HFF-Myc (cell line): Measurements from ENCODE around the gene HOXD9.
A peak's percentile ranks its signal among the peaks of the same experiment; 100 is the strongest.

ENCODE experiments used
- DNase-seq: peaks from one replicate; pipeline ENCODE4 v3.0.0-alpha.2; 2011; ENCODE audit warnings: low read depth; ENCODE audit errors: extremely low read depth
- H3K4me3 ChIP-seq: replicated peaks from 2 replicates; pipeline ENCODE4 v1.5.1; 2011; ENCODE audit warnings: low read depth, mild to moderate bottlenecking, control low read depth, low read length
- TF ChIP-seq, protein P1 (sequence below): IDR thresholded peaks from 2 replicates; pipeline ENCODE4 v1.5.1; 2012; ENCODE audit warnings: mild to moderate bottlenecking, low read depth, low read length, control low read depth; ENCODE audit errors: missing control alignments

Gene HOXD9

DNA sequence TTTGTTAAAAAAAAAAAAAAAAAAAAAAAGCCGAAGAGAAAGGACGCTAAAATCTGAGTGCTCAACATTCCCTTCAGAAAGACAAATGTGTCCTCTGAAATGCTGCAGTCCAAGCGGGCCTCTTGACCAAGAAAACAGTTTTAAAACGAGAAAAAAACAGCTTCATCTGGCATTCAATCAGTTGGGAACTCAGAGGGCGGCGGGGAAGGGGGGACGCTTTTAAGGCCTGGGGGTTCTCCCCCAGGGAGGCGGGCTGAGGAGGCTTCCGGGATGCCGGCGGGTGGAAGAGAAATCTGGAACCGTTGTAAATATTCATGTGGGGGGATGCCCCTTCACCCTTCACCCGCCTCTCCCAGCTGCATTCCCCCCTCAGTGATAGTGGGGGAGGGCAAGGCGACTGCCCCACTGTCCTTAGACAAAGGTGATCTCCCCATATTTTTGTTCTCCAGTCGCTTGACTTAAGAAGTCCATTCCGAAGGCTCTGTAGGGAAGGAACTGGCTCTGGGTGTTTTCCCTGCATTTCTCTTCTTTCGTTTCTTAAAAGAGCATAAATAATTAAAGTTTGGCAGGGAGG, 18.7 kb upstream of the HOXD9 start:
- no peak for DNase-seq
- TF ChIP-seq, protein P1, sequence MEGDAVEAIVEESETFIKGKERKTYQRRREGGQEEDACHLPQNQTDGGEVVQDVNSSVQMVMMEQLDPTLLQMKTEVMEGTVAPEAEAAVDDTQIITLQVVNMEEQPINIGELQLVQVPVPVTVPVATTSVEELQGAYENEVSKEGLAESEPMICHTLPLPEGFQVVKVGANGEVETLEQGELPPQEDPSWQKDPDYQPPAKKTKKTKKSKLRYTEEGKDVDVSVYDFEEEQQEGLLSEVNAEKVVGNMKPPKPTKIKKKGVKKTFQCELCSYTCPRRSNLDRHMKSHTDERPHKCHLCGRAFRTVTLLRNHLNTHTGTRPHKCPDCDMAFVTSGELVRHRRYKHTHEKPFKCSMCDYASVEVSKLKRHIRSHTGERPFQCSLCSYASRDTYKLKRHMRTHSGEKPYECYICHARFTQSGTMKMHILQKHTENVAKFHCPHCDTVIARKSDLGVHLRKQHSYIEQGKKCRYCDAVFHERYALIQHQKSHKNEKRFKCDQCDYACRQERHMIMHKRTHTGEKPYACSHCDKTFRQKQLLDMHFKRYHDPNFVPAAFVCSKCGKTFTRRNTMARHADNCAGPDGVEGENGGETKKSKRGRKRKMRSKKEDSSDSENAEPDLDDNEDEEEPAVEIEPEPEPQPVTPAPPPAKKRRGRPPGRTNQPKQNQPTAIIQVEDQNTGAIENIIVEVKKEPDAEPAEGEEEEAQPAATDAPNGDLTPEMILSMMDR, result no peak
- peak overlapping the region; percentile 44 for H3K4me3 ChIP-seq

DNA sequence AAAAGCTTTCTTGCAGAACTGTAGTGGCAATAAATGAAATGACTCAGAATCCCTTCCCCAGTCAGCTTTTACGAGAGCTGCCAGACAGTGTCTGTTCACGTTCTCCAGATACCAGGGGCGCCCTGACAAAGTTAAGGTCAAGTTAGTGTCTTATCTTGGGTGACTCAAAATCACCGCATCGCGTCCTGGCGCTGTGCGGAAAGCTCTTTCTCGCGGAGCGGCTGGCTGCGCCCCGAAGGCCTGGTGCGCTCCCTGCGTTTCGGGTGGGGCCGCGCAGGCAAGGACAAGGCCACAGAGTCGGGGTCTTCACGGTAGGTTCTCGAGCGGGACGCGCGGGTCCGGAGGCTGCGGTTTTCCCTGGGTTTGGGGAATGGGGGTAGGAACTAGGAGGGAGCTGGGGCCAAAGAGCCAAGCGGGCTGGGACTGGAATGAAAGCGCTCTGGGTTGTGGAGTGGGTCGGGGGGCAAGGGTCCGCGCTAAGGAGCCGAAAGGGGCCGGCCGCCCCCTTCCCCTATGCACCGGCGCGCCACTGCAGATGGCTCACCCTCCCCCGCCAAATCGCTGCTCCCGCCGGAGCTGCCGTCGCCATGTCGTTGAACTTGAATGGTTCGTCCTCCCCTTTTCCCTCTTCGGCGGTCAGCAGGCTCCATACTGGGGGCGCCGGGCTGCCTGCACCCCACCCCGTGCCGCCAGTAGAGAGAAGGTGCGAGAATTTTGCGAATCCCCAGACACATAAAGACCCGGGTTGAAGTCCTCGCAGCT, 18.0 kb upstream of the HOXD9 start:
- TF ChIP-seq, protein P1, result no peak
- peak; percentile 45 for DNase-seq
- peak overlapping the region; percentile 44 for H3K4me3 ChIP-seq

DNA sequence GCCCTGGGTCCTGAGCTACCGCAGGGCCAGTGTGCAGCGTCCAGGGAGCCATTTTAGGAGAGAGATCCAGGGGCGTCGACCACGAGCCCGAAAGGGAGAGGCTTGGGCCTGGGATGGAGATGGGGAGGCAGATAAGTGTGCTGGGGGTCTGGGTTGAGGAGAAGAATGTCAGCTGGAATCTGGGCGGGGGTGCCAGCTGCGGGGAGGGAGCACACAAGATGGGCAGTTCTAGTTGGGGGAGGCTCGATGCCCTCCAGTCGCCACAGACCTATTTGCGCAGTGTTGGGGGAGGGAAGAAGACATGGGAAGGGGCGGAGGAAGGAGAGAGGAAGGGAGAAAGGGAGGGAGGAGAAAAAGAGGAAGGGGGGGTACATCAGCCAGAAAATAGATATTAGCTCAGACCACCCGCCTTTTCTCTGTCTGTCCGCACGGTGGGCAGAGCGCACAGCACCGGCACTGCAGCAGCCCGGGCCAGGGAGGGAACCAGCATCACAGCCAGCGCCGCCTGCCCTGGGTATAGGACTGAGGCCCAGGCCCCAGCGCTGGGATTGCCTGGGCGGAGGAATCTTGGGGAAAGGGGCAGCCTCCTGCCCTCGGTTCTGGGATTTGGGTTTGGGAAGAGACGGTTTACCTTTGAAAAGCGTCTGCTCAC, 17.3 kb upstream of the HOXD9 start:
- H3K4me3 ChIP-seq, result peak overlapping the region; percentile 44
- DNase-seq, result no peak
- TF ChIP-seq, protein P1, result no peak

DNA sequence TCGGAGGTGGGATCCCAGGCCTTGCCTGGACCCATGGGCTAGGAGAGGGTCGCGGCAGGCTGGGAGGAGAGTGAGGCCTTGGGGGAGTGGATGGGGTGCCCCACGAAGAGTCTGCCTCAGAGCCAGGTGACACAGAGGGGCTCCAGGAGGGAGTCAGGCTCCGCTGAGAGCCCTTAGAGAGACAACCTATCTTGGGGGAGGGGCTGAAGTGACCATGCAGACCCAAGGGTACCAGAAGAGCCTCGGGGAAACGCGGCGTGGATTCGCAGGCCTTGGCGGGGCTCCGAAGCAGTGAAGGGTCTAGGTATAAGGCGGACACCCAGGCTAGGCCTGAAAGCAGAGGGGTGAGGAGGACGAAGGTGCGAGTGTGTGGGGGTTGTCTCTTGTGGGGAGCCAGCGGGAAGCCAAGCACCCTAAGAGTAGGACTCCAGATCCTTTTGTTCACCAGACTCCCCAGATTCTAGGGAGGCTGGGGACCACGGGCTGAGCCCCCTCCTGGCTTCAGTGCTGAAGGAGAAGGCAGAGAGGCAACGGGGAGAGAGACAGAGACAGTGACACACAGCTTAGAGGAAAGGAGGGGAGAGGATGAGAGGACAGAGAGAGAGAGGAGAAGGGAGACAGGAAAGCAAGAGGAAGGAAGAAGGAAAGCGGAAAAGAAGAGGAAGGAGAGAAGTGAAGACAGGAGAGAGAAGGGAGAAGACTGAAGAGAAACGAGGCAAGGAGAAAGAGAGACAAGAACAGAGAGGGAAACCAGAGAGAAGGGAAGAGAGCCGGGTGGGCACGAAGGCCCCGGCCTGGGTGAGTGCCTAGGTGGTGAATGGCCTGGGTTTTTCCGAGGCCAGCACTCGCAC, 16.6 kb upstream of the HOXD9 start:
- DNase-seq, result no peak
- TF ChIP-seq, protein P1, result no peak
- H3K4me3 ChIP-seq, result peak overlapping the region; percentile 44

DNA sequence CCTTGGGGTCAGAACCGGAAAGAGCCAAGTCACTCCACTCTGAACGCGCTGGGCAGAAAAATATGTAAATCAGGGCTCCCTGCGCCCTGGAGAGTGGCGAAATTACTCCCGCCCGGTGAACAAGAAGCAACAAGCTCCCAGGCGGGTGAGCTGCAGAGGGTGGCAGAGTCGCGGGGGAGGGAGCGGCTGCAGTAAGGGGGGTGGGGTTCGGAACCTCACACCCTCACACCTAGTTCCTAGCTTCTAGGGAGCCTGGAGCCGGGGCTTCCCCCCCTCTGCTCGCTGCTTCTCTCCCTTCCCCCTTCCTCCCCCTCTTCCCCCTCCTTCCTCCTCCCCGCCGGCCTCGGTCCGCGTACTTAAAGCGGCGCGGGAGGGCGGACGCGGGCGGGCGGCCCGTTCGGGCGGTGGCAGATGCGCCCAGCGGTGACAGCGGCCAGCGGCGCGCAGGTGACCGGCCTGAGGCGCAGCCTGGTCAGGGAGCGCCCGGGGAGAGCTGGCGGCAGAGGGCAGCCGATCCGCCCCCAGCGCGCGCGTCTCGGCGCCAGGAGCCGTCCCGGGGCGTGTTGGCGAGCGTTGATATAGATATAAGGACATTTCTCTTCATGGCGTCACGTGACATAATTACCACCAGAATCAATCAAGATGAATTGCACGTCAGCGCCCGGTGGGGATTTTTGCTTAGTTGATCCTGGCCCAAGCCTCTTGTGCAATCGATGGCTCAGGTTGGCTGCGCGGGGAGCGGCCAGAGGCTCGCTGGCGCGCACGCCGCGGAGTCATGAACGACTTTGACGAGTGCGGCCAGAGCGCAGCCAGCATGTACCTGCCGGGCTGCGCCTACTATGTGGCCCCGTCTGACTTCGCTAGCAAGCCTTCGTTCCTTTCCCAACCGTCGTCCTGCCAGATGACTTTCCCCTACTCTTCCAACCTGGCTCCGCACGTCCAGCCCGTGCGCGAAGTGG, 15.7 kb upstream of the HOXD9 start, which contains the start of gene HOXD11:
Gene HOXD11, plus strand, starts transcription at position 700 of the 959 bp plus-strand sequence. Its CDS starts 76 bp downstream, at position 776.
- DNase-seq, result no peak
- TF ChIP-seq, protein P1, result no peak
- peak within 1 kb of the TSS; percentile 28 for H3K4me3 ChIP-seq
